Activated CD8-positive, alpha-beta memory T cell treated with anti-CD3 and anti-CD28 coated beads, Interleukin-2, amount 50 U/mL, for 4 hours (primary cell): ENCODE measurements around the gene SECISBP2L.

Experiments
- DNase-seq: peaks from one replicate; pipeline ENCODE4 v3.0.0-alpha.2; 2020

SECISBP2L gene

GRCh38 chr15:49055630-49056029, 9.4 kb upstream of the SECISBP2L start:
- no peak for DNase-seq

DNA sequence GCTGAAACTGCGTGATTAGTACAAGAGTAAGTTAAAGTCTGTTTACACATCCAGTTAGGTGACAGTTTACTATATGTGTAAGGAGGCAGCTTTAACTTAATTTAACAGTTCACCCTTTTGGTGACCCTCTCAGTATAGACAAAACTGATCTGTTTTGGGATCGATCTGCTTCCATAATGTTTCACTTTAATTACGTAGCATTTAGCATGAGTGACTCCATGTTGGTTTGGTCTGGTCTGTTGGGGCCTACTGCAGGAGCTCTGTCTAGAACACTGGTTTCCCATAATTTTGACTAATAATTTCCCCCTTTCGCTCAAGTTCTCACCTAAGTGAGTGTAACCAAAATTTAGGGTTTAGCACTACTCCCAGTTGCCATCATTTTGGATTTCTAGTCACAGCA, 6.4 kb upstream of the SECISBP2L start:
- DNase-seq = no peak

GRCh38 chr15:49047456-49047855, 1.2 kb upstream of the SECISBP2L start:
- DNase-seq = no peak

- no peak for DNase-seq
Measured at GRCh38 chr15:49045751-49046219, 461 bp downstream of the SECISBP2L start.

- DNase-seq = no peak
Measured at GRCh38 chr15:49044766-49045606, 1.3 kb downstream of the SECISBP2L start.

GRCh38 chr15:49044002-49044401, 2.2 kb downstream of the SECISBP2L start:
- DNase-seq = no peak

DNA sequence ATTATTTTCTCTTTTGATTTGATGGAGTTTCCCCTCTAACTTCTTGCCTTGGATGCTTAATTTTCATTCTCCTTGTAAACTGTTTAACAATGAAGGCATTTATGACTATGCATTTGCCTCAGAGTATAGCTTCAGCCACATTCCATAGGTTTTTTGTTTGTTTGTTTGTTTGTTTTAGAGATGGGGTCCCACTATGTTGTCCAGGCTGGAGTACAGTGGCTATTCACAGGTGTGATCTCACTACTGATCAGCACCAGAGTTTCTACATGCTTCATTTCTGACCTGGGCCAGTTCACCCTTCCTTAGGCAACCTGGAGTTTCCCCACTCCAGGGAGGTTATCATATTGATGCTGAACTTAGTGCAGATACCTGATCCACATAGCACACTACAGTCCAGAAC, 4.1 kb downstream of the SECISBP2L start:
- no peak for DNase-seq

- no peak for DNase-seq
Measured at GRCh38 chr15:49041426-49041825, 4.8 kb downstream of the SECISBP2L start.

GRCh38 chr15:49040151-49040550, 6.1 kb downstream of the SECISBP2L start:
- DNase-seq = no peak

DNA sequence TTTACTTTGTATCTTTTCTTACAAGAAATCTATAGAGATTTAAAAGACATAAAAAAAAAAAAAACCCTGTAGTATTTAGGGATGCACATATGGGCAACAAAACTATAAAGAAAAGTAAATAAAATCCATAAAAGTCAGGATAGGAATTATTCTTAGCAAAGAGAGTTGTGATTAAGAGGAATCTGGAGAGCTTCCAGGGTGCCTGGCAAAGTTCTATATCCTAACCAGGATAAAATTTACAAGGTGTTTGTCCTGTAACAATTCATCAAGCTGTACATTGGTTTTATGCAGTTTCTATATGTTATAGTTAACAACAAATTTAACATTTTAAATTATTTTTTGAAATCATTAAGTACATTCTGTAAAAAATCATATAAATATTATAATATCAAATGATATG, 7.9 kb downstream of the SECISBP2L start:
- DNase-seq = no peak

DNA sequence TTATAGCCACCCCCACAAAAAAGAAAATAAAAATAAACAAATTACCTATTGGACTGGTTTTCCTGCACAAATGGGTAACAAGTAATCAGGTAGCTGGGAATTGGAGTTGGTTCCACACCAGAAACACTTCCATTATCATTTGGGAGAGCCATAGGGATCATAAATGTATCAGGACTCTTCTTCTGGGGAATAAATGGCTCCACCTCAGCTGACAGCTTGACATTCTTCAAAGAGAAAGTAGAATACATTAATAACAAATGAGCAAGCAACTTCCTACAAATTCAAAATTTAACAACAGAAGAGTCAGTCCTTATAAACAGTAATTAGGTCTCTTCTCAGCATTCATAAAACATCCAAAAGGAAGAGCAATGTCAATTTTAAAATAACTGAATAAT, 8.7 kb downstream of the SECISBP2L start:
- no peak for DNase-seq

DNA sequence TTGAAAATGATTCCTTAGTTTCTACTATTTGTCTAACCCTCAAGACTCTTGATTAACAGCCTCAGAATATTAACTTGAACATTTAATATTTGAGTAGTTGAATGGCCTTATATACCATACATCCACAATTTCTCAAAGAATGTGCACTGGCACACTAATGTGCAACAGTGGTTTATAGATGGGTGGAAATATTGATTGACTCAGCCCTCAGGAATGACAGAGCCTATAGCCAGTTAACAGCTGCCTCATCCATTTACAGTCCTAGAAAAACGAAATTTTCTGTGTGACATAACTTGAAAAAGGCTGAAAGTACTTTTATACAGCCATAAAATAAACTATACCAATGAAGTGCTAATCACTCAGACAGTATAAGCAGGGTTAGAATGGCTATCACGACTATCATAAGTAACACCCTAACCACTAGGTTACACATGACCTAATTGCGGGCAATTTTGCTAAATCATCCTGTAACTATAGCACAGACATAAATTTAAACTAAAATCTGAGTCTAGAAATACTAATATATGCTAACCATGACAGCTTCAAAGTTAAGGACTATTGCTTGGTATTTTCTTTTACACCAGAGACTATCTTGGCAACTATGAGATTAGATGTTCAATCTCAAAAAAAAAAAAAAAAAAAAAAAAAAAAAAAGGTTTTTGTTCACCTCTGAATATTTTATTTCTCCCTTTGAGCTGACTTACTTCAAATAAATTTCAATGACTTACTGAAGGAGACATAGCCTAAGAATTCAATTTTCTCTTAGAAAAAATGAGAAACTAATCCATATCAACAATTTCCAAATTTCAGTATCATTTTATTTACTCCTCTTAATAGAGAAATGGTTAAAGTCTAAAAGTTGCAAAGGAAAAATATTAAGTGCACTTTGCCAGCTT, 9.3 kb downstream of the SECISBP2L start:
- DNase-seq = no peak

GRCh38 chr15:49035825-49036224, 10.4 kb downstream of the SECISBP2L start:
- DNase-seq = no peak

DNA sequence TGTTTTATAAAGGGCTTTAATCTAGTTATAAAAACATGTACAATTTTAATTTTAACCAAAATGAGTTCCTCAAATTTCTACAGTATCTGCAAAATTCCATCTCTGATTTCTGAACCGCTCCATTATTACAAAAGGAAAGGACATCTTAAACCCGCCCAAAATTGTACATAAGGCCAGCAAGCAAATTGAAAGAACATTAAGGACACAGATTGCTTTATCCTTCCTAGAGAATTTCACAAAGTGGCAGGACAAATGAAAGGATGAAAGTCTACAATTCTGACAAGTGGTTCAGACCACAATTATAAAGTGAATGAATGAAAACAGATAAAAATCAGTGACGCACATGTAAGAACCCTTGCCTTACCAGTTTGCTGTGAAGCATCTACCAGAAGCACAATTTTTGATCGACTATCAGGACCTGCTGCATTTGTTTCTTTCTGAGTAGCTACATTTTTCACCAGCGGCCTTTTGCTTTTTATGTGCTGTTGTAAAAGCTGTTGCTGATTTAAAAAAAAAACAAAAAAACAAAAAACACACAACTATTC, 13.6 kb downstream of the SECISBP2L start:
- DNase-seq = no peak

DNA sequence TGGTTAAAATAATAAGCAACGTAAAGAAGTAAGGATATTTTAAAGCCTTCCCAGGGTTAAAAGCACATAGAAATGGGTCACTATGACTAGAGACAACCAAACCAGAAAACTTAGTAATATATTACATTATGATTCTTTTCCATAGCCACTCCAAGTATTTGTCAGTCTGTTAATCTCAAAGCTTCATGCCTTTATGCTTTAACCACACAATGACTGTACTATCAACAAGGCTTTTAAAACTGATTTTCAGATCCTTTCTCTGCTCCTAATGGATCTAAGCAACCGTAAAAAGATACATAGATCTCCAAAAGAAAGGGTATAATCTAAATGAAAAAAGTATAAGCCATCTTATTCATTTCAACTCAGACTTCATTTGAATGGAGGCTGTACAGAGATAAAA, 14.4 kb downstream of the SECISBP2L start:
- DNase-seq = no peak

DNA sequence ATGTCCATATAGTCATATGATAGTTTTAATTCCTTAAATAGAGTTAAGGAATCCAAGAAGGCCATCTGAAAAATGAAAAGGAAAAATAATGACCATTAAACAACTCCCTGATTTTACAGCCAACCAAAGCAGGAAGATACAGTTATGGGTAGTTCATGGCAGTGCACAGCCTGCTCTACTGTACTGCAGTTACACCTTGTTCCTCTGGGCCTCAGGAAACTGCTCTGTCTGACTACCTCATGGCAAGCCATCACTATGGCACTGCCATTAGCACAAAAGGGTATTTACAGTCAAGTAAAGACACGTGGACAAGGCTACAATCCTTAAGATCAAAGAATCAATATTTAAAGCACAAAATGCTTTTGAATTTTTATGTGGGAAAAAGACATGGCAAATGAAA, 19.5 kb downstream of the SECISBP2L start:
- DNase-seq = no peak

DNA sequence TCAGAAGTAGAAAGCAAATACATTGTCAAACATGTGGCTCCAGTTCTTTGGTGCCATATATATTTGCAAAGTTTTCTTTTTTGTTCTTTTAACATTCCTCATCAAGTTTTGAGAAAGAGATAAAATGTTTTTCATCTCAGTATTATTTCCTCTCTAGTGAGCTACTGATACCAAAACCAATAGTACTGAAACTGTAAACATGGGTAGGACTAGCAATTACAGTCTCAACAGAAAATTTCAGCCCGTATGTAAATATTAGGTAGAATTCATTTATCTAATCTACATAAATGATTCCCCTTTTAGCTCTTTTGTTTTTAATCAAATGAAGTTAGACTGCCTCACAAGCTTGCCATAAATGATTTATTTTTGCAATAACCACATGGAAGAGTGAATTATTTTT, 21.4 kb downstream of the SECISBP2L start:
- DNase-seq = no peak

GRCh38 chr15:49023354-49023753, 22.9 kb downstream of the SECISBP2L start:
- DNase-seq = no peak

DNA sequence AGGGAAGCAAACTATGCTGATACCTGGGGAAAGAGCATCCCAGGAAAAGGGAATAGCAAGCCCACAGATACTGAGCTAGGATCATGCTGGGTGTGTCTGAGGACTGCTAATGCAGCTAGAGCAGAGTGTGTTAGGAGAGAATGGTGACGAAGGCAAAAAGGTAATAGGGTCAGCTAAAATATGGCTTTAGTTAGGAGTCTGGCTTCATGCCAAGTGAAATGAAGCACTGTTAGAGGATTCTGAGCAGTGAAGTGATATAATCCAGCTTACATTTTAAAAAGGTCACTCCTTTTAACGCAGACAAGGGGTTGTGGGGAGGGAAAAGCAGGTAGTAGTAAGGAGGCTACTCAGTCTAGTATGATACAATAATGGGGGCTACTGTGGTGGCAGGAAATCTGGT, 30.4 kb downstream of the SECISBP2L start:
- no peak for DNase-seq

DNA sequence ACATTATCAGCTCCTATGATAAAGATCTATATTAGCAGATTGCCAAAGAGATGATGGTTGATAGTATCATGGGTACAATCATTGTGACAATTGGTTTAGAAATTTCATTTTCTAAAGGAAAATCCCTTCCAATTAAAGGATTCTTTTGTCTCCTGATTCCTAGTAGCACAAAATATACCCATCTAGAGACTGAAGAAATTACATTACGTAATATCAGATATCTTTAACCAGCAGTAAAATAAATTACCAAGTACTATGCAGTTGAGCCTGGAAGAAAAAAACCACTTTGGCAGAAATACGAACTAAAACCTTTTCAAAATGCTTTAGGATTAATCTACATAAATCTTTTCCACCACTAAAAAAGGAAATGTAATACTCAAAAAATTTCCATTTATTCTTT, 46.9 kb downstream of the SECISBP2L start:
- DNase-seq = no peak

DNA sequence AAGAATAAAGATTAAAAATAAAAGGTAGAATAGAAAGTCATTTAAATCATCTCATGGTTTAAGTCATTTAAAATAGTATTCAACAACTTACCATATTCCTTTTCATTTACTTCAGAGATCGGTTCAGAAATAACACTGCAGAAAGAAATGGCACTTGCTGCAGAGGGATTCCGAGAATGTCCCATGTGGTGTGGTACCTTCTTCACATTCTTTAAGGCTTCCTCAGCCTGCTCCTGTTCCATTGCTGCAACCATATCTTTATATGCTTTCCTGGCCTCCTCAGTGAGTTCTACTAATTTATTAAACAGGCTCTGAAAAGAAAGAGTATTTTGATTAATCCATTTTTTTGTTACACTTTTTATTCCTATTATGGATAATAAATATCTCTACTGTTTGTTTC, 50.0 kb downstream of the SECISBP2L start:
- DNase-seq = no peak

GRCh38 chr15:48993380-48993779, 52.9 kb downstream of the SECISBP2L start:
- no peak for DNase-seq

GRCh38 chr15:48992545-48992944, 53.7 kb downstream of the SECISBP2L start:
- no peak for DNase-seq

DNA sequence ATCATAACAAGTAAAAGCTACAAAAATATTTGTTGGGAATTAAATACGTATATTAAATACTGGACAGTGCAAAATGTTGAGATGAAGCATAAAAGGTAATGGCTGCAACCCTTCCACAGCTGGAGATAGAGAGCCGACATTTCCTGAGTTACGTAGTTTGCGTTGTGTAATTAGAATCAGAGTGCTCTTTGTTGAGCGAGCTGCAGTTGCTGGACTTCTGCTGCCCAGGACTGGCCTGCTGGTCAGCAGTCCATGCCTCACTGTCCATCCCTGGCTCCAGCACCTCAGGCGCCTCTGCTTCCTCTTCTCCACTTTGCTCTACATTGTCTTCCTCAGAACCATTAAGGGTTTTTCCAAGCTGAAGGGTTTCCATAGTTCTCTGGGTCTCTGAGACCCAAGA, 54.1 kb downstream of the SECISBP2L start:
- no peak for DNase-seq
